SK-N-SH treated with all-trans-retinoic acid at 6 μM for 48 hours (cell line): Measurements from ENCODE around the gene CDC42SE2.

Source experiments
- ATAC-seq: fragments of 200-7000 bp; cut with Tn5 transposase; 3 replicates; pipeline ENCODE4 v1.9.1; 2020; ENCODE audit warnings: mild to moderate bottlenecking, moderate library complexity
- BACH2 ChIP-seq: fragments of 250-450 bp; sonication (Bioruptor Pico); IDR thresholded peaks from 2 replicates; pipeline ENCODE4 v1.9.0; 2021; ENCODE audit warnings: mild to moderate bottlenecking, borderline replicate concordance
- CREB5 ChIP-seq: fragments of 250-450 bp; sonication (Bioruptor Pico); IDR thresholded peaks from 2 replicates; pipeline ENCODE4 v1.5.1; 2020; ENCODE audit warnings: low read depth, mild to moderate bottlenecking, moderate library complexity
- CSDC2 ChIP-seq: fragments of 250-450 bp; sonication (Bioruptor Pico); IDR thresholded peaks from 2 replicates; pipeline ENCODE4 v1.5.0; 2020; ENCODE audit warnings: mild to moderate bottlenecking, moderate library complexity
- CSRNP3 ChIP-seq: fragments of 250-450 bp; sonication (Bioruptor Pico); IDR thresholded peaks from 2 replicates; pipeline ENCODE4 v1.5.1; 2021; ENCODE audit warnings: mild to moderate bottlenecking, moderate library complexity
- ESRRG ChIP-seq: fragments of 250-450 bp; sonication (Bioruptor Pico); IDR thresholded peaks from 2 replicates; pipeline ENCODE4 v1.6.1; 2021; ENCODE audit warnings: mild to moderate bottlenecking
- GLIS3 ChIP-seq: fragments of 250-450 bp; sonication (Bioruptor Pico); IDR thresholded peaks from 2 replicates; pipeline ENCODE4 v1.5.0; 2020; ENCODE audit warnings: mild to moderate bottlenecking, moderate library complexity
- ISL1 ChIP-seq: fragments of 250-450 bp; sonication (Bioruptor Pico); IDR thresholded peaks from 2 replicates; pipeline ENCODE4 v2.1.2; 2022; ENCODE audit warnings: mild to moderate bottlenecking, moderate library complexity
- OSR1 ChIP-seq: fragments of 250-450 bp; sonication (Bioruptor Pico); IDR thresholded peaks from 2 replicates; pipeline ENCODE4 v1.8.0; 2022; ENCODE audit warnings: moderate library complexity, mild to moderate bottlenecking, inconsistent platforms
- PATZ1 ChIP-seq: fragments of 250-450 bp; sonication (Bioruptor Pico); IDR thresholded peaks from 2 replicates; pipeline ENCODE4 v1.8.0; 2020; ENCODE audit warnings: mild to moderate bottlenecking, moderate library complexity, borderline replicate concordance
- POU6F1 ChIP-seq: fragments of 250-450 bp; sonication (Bioruptor Pico); IDR thresholded peaks from 2 replicates; pipeline ENCODE4 v1.8.0; 2021; ENCODE audit warnings: low read depth, mild to moderate bottlenecking, moderate library complexity, borderline replicate concordance
- PPARA ChIP-seq: fragments of 250-450 bp; sonication (Bioruptor Pico); IDR thresholded peaks from 2 replicates; pipeline ENCODE4 v1.5.0; 2020; ENCODE audit warnings: mild to moderate bottlenecking, borderline replicate concordance
- RARB ChIP-seq: fragments of 250-450 bp; sonication (Bioruptor Pico); IDR thresholded peaks from 2 replicates; pipeline ENCODE4 v1.8.0; 2021; ENCODE audit warnings: mild to moderate bottlenecking, moderate library complexity
- SNAI2 ChIP-seq: fragments of 250-450 bp; sonication (Bioruptor Pico); IDR thresholded peaks from 2 replicates; pipeline ENCODE4 v1.5.0; 2020; ENCODE audit warnings: mild to moderate bottlenecking, moderate library complexity
- TCF4 ChIP-seq: fragments of 250-450 bp; sonication (Bioruptor Pico); IDR thresholded peaks from 2 replicates; pipeline ENCODE4 v1.8.0; 2021; ENCODE audit warnings: mild to moderate bottlenecking, moderate library complexity, borderline replicate concordance
- TOX ChIP-seq: fragments of 250-450 bp; sonication (Bioruptor Pico); IDR thresholded peaks from 2 replicates; pipeline ENCODE4 v1.8.0; 2021; ENCODE audit warnings: mild to moderate bottlenecking, moderate library complexity, borderline replicate concordance
- TSHZ2 ChIP-seq: fragments of 250-450 bp; sonication (Bioruptor Pico); IDR thresholded peaks from 2 replicates; pipeline ENCODE4 v1.5.0; 2020; ENCODE audit warnings: mild to moderate bottlenecking, moderate library complexity
- ZC3H10 ChIP-seq: fragments of 250-450 bp; sonication (Bioruptor Pico); IDR thresholded peaks from 2 replicates; pipeline ENCODE4 v1.5.1; 2021; ENCODE audit warnings: mild to moderate bottlenecking, moderate library complexity
- ZFP3 ChIP-seq: fragments of 250-450 bp; sonication (Bioruptor Pico); IDR thresholded peaks from 2 replicates; pipeline ENCODE4 v1.5.0; 2020; ENCODE audit warnings: mild to moderate bottlenecking, moderate library complexity
- ZFP30 ChIP-seq: fragments of 450-650 bp; formaldehyde crosslinking; IDR thresholded peaks from 2 replicates; pipeline ENCODE4 v1.5.0; 2022; ENCODE audit warnings: mild to moderate bottlenecking, moderate library complexity
- ZNF565 ChIP-seq: fragments of 450-650 bp; formaldehyde crosslinking; conservative IDR thresholded peaks from 2 replicates; pipeline ENCODE4 v1.5.0; 2020; ENCODE audit warnings: low read depth, mild to moderate bottlenecking, moderate library complexity
- ZNF70 ChIP-seq: fragments of 450-650 bp; formaldehyde crosslinking; IDR thresholded peaks from 2 replicates; pipeline ENCODE4 v1.5.0; 2020; ENCODE audit warnings: mild to moderate bottlenecking, moderate library complexity
- ZNF8 ChIP-seq: fragments of 450-650 bp; formaldehyde crosslinking; IDR thresholded peaks from 2 replicates; pipeline ENCODE4 v1.5.0; 2020; ENCODE audit warnings: mild to moderate bottlenecking, moderate library complexity

The CDC42SE2 gene

GRCh38 chr5:131254741-131255140 lies 9.1 kb upstream of the CDC42SE2 start (continued):
- TF ChIP-seq CREB5 (CRISPR knock-in tag) (no peak), ZC3H10 (CRISPR knock-in tag) (no peak)

- no peak for ATAC-seq
- TF ChIP-seq ISL1 (CRISPR knock-in tag): no peak
- no peak for TF ChIP-seq RARB
- no peak for TF ChIP-seq BACH2 (CRISPR knock-in tag)
- no peak for TF ChIP-seq GLIS3 (CRISPR knock-in tag)
- TF ChIP-seq OSR1 (CRISPR knock-in tag): no peak
- TF ChIP-seq, all 23 proteins: peak for 0
These were observed 7.4 kb upstream of the CDC42SE2 start for GRCh38 chr5:131256507-131256823.

- no peak for ATAC-seq
- TF ChIP-seq POU6F1 (CRISPR knock-in tag) (no peak), ZNF565 (CRISPR knock-in tag) (no peak), CSDC2 (CRISPR knock-in tag) (no peak), TOX (CRISPR knock-in tag) (no peak), RARB (no peak), OSR1 (CRISPR knock-in tag) (no peak), ZC3H10 (CRISPR knock-in tag) (no peak), ZNF70 (CRISPR knock-in tag) (no peak), ZFP30 (no peak), GLIS3 (CRISPR knock-in tag) (no peak), BACH2 (CRISPR knock-in tag) (no peak), PATZ1 (no peak), ZNF8 (no peak), ZFP3 (CRISPR knock-in tag) (no peak), ESRRG (CRISPR knock-in tag) (no peak), CREB5 (CRISPR knock-in tag) (no peak), TSHZ2 (no peak), TCF4 (no peak)
These were observed 5.1 kb upstream of the CDC42SE2 start for GRCh38 chr5:131258733-131259132.

- no peak for ATAC-seq
- TF ChIP-seq CSRNP3: no peak
- TF ChIP-seq BACH2 (CRISPR knock-in tag): no peak
- no peak for TF ChIP-seq ZNF565 (CRISPR knock-in tag)
- TF ChIP-seq PPARA: no peak
- no peak for TF ChIP-seq SNAI2 (CRISPR knock-in tag)
- TF ChIP-seq ZNF8: no peak
- no peak for TF ChIP-seq RARB
- TF ChIP-seq CREB5 (CRISPR knock-in tag): no peak
- TF ChIP-seq TOX (CRISPR knock-in tag): no peak
- no peak for TF ChIP-seq ISL1 (CRISPR knock-in tag)
- TF ChIP-seq ESRRG (CRISPR knock-in tag): no peak
- TF ChIP-seq ZFP3 (CRISPR knock-in tag): no peak
- no peak for TF ChIP-seq PATZ1
- TF ChIP-seq ZFP30: no peak
These were observed 4.5 kb upstream of the CDC42SE2 start for GRCh38 chr5:131259326-131259725.
